GM21528 (cell line): ENCODE results near the gene DPT.

ENCODE experiments used
- ATAC-seq: cut with Tn5 transposase; IDR thresholded peaks from one replicate; pipeline ENCODE4 v1.9.1; 2021; ENCODE audit warnings: mild to moderate bottlenecking, moderate library complexity; ENCODE audit not compliant: unreplicated experiment, low FRiP score

DPT gene

GRCh38 chr1:168739908-168740307 lies 10.9 kb upstream of the DPT start:
- no peak for ATAC-seq

DNA sequence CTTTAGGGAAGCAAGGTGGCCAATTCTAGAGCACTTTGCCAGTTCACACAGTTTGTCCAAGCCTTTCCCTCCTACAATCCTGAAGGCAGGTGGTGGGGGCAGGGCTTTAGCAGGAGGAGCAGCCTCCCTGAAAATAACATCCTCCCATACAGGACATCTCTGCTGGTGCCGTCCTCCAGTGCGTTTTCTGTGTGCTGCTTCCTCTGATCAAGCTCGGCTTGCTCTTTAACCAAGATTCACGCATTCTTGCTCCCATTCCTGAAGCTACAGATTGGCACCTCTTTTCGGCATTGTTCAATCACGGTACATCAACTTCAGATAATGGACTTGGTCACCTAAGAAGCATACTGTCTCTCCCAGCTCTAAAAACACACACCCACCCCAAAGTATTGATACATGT lies 7.5 kb upstream of the DPT start:
- ATAC-seq, result no peak

- no peak for ATAC-seq
Measured at GRCh38 chr1:168735974-168736373, 7.0 kb upstream of the DPT start.

DNA sequence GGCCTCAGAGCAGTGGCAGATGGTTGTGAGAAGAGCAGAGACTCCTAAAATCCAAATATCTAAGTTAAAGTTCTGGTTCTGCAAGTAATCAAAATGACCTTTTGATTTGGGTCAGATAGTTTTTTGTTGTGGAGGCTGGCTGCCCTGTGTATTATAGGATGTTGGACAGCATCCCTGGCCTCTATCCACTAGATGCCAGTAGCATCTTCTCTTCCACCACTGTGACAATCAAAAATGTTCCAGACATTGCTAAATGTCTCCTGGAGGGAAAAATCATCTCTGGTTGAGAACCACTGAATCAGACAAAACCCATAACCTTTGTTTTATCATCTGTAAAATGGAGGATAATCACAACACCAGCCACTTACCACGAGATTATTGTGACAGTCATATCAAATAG lies 5.9 kb upstream of the DPT start:
- ATAC-seq, result no peak

DNA sequence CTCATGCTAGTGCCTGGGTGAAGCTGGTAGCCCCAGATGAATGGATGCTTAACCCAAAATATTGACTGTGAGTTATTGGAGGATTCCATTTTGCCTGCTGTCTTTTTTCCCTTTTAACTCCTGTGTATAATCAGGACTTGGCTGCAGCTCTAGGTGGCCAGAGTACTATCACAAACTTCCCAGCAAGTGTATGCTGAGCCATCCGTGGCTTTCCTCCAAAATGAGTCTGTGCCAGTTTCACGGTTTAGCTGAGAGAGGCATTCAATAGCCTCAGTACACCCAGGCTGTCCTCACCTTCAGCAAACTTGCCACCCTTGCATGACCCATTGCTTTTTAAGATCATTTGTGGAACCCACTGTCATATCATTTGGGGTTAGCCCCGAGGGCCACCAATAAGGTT lies 5.3 kb upstream of the DPT start:
- ATAC-seq, result no peak

- no peak for ATAC-seq
Measured at GRCh38 chr1:168733241-168733640, 4.2 kb upstream of the DPT start.

DNA sequence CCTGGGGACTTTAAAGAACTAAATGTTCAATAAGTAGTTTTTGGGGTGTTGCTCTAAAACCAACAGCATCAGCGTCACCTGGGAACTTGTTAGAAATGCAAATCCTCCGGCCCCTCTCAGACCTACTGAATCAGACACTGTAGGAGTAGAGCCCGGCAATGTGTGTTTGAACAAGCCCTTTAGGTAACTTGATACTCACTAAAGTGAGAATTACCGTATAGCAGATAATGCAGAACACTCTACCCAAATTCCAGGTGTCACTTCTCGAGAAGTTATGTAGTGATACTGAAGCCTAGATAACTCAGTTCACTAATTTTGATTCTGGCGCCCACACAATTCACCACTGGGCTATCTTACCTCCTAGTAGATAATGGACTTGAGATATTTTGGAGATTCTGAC lies 3.7 kb upstream of the DPT start:
- ATAC-seq, result no peak

GRCh38 chr1:168731244-168731953 lies 2.4 kb upstream of the DPT start:
- no peak for ATAC-seq

- no peak for ATAC-seq
Measured at GRCh38 chr1:168729405-168729802, 398 bp upstream of the DPT start.

GRCh38 chr1:168726719-168727118 lies 2.3 kb downstream of the DPT start:
- ATAC-seq, result no peak

GRCh38 chr1:168726281-168726680 lies 2.7 kb downstream of the DPT start:
- ATAC-seq, result no peak

- ATAC-seq, result no peak
Measured at GRCh38 chr1:168725831-168726230, 3.2 kb downstream of the DPT start.

DNA sequence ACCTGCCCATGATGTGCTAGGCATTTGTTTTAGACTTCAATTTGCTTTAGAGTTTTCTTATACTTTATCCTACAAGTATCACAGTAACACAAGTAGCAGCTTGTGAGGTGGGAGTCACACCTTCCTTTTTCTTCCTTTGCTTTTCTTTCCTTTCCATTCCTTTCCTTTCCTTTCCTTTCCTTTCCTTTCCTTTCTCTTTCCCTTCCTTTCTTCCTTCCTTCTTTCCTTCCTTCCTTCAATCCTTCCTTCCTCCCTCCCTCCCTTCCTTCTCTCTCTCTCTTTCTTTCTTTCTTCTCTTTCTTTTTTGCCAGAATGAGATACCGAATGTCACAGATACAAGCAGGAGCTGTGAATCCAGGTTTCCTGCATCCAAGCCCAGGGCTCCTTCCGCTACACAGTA lies 3.9 kb downstream of the DPT start:
- ATAC-seq, result no peak

- ATAC-seq, result no peak
Measured at GRCh38 chr1:168723000-168723399, 6.0 kb downstream of the DPT start.

- no peak for ATAC-seq
Measured at GRCh38 chr1:168720839-168721238, 8.2 kb downstream of the DPT start.

GRCh38 chr1:168719306-168720111 lies 9.5 kb downstream of the DPT start:
- ATAC-seq, result peak; percentile 73

GRCh38 chr1:168717906-168718891 lies 10.8 kb downstream of the DPT start:
- ATAC-seq, result no peak

DNA sequence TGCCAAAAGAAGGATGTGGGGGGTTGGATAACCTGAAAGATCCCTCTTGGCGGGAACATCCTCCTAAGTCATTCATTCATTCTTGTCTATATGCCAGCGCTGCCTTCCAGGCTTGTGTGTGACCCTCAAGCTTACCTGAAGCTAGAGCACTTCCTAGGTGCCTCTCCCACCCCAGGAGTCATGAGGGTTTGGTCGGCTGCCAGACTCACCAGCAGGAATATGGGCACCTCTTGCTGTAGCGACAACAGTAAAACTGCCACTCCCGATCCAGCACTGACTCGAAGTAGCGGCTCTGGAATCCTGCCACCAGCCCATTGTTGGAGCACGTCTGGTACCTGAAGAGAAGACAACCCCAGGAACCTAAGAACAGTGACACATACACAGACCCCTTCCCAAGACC lies 15.0 kb downstream of the DPT start:
- ATAC-seq, result no peak

- ATAC-seq, result no peak
Measured at GRCh38 chr1:168709405-168710363, 19.3 kb downstream of the DPT start.
